Left forelimb (tissue), 1 donor: ENCODE results near the gene MEX3B.
A peak's percentile ranks its signal among the peaks of the same experiment; 100 is the strongest.

Experiments used
- DNase-seq: peaks from one replicate; pipeline ENCODE4 v3.0.0-alpha.2; 2018; ENCODE audit warnings: low spot score

Gene MEX3B

GRCh38 chr15:82045892-82046665 lies at the start of gene MEX3B:
MEX3B (minus strand) TSS chr15:82046018; CDS start chr15:82045705, 313 bp downstream.
- DNase-seq = peak; percentile 97

DNA sequence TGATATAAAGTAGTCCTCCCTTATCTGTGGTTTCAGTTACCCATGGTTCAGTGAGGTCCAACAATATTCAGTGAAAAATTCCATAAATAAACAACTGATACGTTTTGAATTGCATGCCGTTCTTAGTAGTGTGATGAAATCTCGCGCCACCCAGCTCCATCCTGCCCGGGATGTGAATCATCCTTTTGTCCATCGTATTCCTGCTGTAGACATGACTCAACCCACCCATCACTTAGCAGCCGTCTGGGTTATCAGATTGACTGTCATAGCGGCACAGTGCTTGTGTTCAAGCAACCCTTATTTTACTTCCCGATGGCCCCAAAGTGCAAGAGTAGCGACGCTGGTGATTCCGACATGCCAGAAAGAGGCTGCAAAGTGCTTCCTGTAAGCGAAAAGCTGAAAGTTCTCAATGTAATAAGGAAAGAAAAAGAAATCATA lies 48.0 kb upstream of the MEX3B start:
- no peak for DNase-seq

- no peak for DNase-seq
Measured at GRCh38 chr15:82093325-82093724, 47.5 kb upstream of the MEX3B start.

DNA sequence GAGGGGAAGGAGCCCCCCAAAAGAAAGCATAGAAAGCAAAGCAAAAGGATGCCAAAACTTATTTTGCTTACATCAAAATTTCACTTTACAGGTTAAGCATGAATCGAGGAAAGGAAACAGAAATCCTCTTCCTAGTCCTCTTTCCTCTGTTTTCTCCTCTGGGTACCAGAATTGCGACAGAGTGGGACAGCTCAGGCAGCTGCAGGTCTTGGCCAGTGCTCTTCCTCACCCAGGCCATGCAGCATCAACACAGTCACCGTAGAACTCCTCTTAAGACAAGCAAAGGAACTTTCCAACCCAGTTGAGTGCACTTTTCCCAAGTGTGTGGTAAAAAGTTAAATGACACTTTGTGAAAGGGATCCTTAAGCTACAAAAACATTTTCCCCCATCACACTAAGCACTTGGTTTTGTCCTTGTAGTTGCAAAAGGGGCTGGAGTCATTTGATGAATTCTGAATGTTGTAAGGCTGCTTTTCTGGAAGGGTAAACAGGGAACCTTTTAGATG lies 45.9 kb upstream of the MEX3B start:
- DNase-seq = no peak

DNA sequence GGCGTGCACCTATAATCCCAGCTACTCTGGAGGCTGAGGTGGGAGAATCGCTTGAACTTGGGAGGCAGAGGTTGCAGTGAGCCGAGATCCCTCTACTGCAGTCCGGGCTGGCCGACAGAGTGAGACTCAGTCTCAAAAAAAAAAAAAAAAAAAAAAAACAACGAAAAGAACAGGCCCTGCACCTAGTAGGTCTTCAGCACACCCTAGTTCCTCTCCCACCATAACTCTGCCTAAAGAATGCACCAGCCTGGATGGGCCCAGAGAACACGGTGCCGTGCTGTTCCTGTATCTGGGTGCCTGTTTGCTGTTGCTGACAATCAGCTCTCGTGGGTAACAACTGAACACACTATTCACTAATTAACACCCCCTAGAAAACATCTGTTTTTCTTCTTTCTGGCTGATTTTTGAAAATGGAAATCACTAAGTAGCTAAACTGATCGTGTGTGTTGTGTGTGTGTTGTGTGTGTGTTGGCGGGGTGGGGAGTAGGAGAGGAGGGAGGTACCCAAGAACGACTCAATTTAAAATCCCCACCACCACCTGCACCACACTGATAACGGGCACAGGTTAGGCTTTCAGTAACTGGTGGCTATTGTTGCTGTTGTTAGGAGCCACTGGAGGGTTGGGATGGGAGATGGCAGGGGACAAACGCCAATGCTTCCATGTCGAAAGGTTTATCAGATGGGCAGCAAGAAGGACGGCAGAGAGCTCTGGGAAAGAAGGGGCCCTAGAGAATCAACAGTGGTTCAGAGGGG lies 40.6 kb upstream of the MEX3B start:
- no peak for DNase-seq

DNA sequence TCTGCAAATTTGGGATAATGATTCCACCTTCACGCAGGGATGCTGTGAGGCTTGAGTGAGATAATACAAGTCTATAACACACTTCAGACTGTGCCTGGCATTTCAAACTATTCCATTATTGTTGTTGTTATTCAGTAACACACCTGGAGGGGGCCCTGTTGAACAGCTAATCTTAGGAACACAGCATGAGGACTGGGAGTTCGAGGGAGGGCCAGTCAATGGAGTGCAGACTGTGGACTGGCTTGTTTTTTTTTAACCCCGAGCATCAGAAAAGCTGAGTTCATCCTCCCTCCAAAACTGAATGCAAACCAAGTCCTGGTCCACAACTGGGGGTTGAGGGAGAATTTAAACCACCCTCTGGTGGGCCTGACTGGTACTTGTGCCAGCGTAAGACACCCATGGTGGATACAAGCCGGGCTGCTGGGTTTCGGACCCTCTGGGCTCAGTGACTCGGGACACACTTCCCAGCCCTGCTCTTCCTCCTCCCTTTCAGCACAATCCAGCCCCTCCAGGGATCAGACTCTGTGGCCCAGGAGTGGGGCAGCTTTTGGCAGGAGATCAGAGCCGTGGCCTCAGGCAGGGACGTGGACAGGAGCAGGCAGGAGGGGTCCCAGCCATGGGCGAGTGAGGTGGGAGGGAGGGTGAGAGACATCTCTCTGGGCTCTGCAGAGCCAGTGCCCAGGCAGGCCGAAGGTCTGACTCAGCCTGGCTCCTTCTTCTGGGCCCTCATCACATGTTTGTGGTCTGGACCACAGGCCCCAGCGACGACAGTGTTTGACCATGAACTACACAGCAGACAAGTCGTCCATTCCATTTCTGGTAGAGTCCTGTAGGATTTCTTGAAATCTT lies 36.3 kb upstream of the MEX3B start:
- DNase-seq = no peak

DNA sequence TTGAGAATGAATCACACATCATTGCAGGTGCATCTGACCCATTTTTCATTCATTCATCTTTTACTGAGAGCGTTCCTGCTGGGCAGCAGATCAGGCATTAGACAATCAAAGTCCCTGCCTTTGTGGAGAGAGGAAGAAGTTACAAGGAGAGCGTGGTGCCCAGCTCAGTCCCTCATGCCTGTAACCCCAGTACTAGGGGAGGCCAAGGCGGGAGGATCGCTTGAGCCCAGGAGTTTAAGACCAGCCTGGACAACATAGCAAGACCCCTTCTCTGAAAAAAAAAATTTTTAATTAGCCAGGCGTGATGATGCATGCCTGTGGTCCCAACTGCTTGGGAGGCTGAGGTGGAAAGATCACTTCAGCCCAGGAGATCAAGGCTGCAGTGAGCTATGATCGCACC lies 35.0 kb upstream of the MEX3B start:
- DNase-seq = no peak

- DNase-seq = no peak
Measured at GRCh38 chr15:82079736-82080135, 33.9 kb upstream of the MEX3B start.

DNA sequence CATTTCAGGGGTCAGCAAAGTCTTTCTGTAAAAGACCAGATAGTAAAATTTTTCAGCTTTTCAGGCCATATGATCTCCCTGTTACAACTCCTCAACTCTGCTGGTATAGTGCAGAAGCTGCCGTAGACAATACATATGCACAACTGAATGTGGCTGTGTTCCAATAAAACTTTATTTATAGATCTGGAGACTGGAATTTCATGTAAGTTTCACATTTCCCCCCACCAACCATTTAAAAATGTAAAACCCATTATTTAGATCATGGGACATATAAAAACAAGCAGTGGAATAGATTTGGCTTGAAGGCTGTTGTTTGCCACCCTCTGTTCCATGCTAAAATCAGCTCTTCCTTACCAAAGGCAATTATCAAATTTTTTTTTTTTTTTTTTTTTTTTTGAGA lies 28.8 kb upstream of the MEX3B start:
- no peak for DNase-seq

GRCh38 chr15:82072926-82073537 lies 27.2 kb upstream of the MEX3B start:
- no peak for DNase-seq

DNA sequence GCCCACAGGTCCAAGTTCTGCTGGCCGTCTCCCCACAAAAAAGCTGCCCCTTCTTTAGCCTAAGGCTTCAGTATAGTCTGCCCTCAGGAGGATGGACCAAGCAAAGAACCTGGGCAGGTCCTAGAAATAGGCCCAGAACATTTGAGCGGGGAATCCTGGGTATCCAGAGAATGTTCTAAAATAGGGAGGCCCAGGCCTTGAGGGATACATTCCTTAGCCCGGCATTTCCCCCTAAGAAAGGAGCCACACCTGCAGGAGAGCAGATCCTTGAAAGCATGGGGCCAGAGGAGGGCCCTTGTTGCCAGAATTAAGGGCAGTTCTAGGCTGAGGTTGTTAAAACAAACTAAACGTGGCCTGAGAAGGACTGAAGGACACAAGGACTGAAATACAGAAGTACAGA lies 20.6 kb upstream of the MEX3B start:
- DNase-seq = no peak

- DNase-seq = no peak
Measured at GRCh38 chr15:82064824-82065223, 19.0 kb upstream of the MEX3B start.

GRCh38 chr15:82062479-82063454 lies 16.9 kb upstream of the MEX3B start:
- no peak for DNase-seq

DNA sequence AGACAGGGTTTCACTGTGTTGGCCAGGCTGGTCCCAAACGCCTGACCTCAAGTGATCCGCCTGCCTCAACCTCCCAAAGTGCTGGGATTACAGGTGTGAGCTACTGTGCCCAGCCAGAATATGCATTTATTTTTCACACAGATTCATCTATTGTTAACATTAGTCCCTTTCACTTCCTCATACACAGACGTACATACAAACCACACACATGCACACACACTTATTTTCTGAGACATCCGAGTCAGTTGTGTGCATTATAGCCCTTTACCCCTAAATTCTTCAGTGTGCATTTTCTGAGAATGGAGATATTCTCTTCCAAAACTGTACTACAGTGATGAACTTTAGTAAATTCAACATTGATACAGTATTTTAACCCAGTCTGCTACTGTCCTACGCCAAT lies 15.0 kb upstream of the MEX3B start:
- no peak for DNase-seq

DNA sequence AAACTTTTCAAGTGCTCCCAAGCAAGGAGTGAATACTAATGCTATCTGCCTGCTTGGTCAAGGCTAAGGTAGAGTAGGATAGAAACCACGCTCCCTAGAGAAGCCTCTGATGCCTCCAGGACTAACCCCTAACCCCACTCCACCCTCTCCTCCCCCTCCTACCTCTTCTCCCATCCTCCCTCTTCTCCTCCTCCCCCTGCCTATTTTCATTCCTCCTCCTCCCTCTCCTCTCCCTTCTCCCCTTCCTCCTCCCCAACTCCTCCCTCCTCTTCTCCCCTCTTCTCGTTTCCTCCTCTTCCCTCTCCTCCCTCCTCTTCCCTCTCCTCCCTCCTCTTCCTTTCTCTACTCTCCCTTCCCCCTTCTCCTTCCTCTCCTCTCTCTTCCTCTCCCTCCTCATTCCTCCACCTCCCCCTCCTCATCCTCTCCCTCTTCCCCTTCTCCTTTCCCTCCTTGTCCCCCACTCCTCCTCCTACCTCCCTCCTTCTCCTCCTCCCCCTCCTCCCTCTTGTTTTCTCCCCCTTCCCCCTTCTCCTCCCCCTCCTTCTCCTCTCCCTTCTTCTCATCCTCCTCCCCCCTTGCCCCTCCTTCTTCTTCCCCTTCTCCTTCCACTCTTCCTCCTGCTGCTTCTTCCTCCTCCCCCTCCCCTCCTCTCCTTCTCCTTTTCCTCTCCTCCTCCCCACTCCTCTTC lies 12.8 kb upstream of the MEX3B start:
- no peak for DNase-seq

DNA sequence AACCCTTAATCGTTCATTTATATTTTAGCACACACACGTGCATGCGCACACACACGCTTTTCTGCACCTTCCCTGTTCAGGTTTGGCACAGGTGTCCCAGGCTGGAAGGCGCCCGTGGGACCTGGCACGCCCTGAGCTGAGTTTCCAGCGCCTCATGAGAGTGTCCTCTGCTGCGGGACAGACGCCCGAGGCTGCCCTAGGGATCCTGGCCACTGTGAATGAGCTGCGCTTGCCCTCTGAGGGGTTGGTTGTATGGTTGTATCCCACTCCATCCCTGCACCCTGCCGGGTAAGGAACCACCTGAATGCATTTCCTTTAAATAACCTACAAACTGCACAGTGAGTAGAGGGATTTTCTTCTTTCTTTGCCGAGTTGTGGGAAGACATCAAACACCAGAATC lies 12.2 kb upstream of the MEX3B start:
- no peak for DNase-seq

- DNase-seq = no peak
Measured at GRCh38 chr15:82056958-82057823, 11.4 kb upstream of the MEX3B start.

DNA sequence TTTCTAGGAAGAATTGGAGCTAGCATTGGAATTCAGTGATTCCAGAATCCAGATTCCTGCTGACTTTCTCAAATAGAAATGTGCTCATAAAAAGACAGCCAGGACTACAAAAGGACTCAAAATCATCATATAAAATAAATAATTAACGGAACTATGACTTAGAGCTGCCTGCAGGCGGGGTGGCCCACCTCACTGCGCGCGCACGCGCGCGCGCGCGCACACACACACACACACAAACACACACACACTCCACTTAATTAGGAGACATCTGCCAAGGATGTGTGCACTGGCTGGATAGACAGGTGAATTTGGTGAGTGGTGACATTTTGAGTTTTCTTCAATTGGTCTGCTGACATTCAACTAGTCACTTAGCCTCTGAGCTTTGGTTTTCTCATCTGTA lies 6.9 kb upstream of the MEX3B start:
- DNase-seq = no peak

GRCh38 chr15:82051664-82052063 lies 5.8 kb upstream of the MEX3B start:
- DNase-seq = no peak
